Loucy (cell line): ENCODE results near the gene DLG2.

Source experiments
- H2AFZ ChIP-seq: fragments of 200-600 bp; sonication (generic); 2 replicates; pipeline ENCODE4 v1.6.0; 2016; ENCODE audit warnings: antibody characterized with exemption, mild to moderate bottlenecking, low read length, moderate library complexity
- H3F3A ChIP-seq: fragments of 200-600 bp; 2 replicates; pipeline ENCODE4 v1.6.0; 2016; ENCODE audit warnings: antibody characterized with exemption, low read depth, mild to moderate bottlenecking
- H3K27me3 ChIP-seq: fragments of 200-600 bp; sonication (generic); 2 replicates; pipeline ENCODE4 v1.6.1; 2014; ENCODE audit warnings: low read length, mild to moderate bottlenecking; ENCODE audit not compliant: insufficient read depth, poor library complexity, severe bottlenecking
- H3K36me3 ChIP-seq: fragments of 200-600 bp; sonication (generic); 2 replicates; pipeline ENCODE4 v1.6.1; 2016; ENCODE audit warnings: low read length; ENCODE audit not compliant: insufficient read depth
- H3K4me1 ChIP-seq: fragments of 200-600 bp; sonication (generic); 2 replicates; pipeline ENCODE4 v1.5.1; 2014; ENCODE audit warnings: low read length, mild to moderate bottlenecking; ENCODE audit not compliant: insufficient read depth, poor library complexity, severe bottlenecking
- H3K4me2 ChIP-seq: fragments of 200-600 bp; sonication (generic); 2 replicates; pipeline ENCODE4 v1.6.0; 2014; ENCODE audit warnings: antibody characterized with exemption, low read length, low read depth, mild to moderate bottlenecking; ENCODE audit not compliant: poor library complexity, severe bottlenecking
- H3K4me3 ChIP-seq: fragments of 200-600 bp; sonication (generic); 2 replicates; pipeline ENCODE4 v1.5.1; 2014; ENCODE audit warnings: low read length, mild to moderate bottlenecking, mixed read lengths; ENCODE audit not compliant: poor library complexity, severe bottlenecking
- H3K79me2 ChIP-seq: fragments of 200-600 bp; sonication (generic); 2 replicates; pipeline ENCODE4 v1.6.1; 2014; ENCODE audit warnings: low read length; ENCODE audit not compliant: insufficient read depth
- H3K9ac ChIP-seq: fragments of 200-600 bp; sonication (generic); 2 replicates; pipeline ENCODE4 v1.6.0; 2014; ENCODE audit warnings: mild to moderate bottlenecking, low read depth, low read length, moderate library complexity; ENCODE audit not compliant: poor library complexity, severe bottlenecking
- H3K9me2 ChIP-seq: fragments of 200-600 bp; sonication (generic); replicated peaks from 2 replicates; pipeline ENCODE4 v1.6.1; 2016; ENCODE audit warnings: low read depth, low read length, mixed read lengths
- H3K9me3 ChIP-seq: fragments of 200-600 bp; sonication (generic); 2 replicates; pipeline ENCODE4 v1.6.1; 2014; ENCODE audit warnings: mild to moderate bottlenecking, antibody characterized with exemption, low read length, low read depth; ENCODE audit not compliant: insufficient read depth
- H4K20me1 ChIP-seq: fragments of 200-600 bp; sonication (generic); 2 replicates; pipeline ENCODE4 v1.6.0; 2014; ENCODE audit warnings: antibody characterized with exemption, low read length, mild to moderate bottlenecking; ENCODE audit not compliant: insufficient read depth, poor library complexity, severe bottlenecking
- CTCF ChIP-seq: fragments of 200-600 bp; sonication (generic); conservative IDR thresholded peaks from 2 replicates; pipeline ENCODE4 v1.5.1; 2014; ENCODE audit warnings: mild to moderate bottlenecking, antibody characterized with exemption, low read length
- EZH2phosphoT487 ChIP-seq: fragments of 200-600 bp; IDR thresholded peaks from 2 replicates; pipeline ENCODE4 v1.6.1; 2018; ENCODE audit warnings: antibody characterized with exemption, mild to moderate bottlenecking, moderate library complexity, borderline replicate concordance

Gene DLG2

DNA sequence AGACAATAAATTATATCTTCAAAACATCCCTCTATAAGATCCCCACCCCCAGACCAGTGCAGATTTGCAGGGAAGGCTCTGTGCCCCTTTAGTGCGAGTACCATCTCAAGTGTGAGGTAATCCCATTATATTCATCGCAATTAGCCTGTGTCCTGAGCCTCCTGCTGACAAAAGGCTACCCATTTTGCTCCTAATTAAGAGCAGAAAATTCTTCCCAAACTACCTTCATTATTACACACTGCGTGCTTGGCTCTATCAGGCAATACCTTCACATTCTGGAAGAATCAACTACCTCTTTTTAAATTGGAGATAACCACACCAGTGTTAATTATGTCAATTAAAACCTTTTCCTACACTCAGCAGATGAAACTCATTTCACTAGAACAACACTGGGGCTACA lies 1207.5 kb downstream of the DLG2 start:
- no peak overlapping the region for H3K9ac ChIP-seq
- H2AFZ ChIP-seq, result no peak overlapping the region
- no peaks in the 10 kb centered on the region for H3F3A ChIP-seq
- no peaks in the 10 kb centered on the region for H3K4me1 ChIP-seq
- no peak overlapping the region for H3K4me2 ChIP-seq
- H3K36me3 ChIP-seq, result no peaks in the 10 kb centered on the region
- H3K9me3 ChIP-seq, result no peaks in the 10 kb centered on the region
- no peaks in the 10 kb centered on the region for H4K20me1 ChIP-seq
- TF ChIP-seq EZH2phosphoT487 (no peak), CTCF (no peak)
- H3K79me2 ChIP-seq, result no peaks in the 10 kb centered on the region
- H3K4me3 ChIP-seq, result no peak overlapping the region
- no peaks in the 10 kb centered on the region for H3K9me2 ChIP-seq
- H3K27me3 ChIP-seq, result no peaks in the 10 kb centered on the region

GRCh38 chr11:84414920-84415319 lies 1212.2 kb downstream of the DLG2 start:
- no peak overlapping the region for H3K4me3 ChIP-seq
- no peaks in the 10 kb centered on the region for H3K4me1 ChIP-seq
- no peaks in the 10 kb centered on the region for H3F3A ChIP-seq
- no peaks in the 10 kb centered on the region for H3K27me3 ChIP-seq
- no peak overlapping the region for H2AFZ ChIP-seq
- no peaks in the 10 kb centered on the region for H3K9me3 ChIP-seq
- TF ChIP-seq EZH2phosphoT487, result no peak
- no peak for TF ChIP-seq CTCF
- H3K36me3 ChIP-seq, result no peaks in the 10 kb centered on the region
- no peak overlapping the region for H3K4me2 ChIP-seq
- no peak overlapping the region for H3K9ac ChIP-seq
- H3K79me2 ChIP-seq, result no peaks in the 10 kb centered on the region
- H3K9me2 ChIP-seq, result no peaks in the 10 kb centered on the region
- no peaks in the 10 kb centered on the region for H4K20me1 ChIP-seq

DNA sequence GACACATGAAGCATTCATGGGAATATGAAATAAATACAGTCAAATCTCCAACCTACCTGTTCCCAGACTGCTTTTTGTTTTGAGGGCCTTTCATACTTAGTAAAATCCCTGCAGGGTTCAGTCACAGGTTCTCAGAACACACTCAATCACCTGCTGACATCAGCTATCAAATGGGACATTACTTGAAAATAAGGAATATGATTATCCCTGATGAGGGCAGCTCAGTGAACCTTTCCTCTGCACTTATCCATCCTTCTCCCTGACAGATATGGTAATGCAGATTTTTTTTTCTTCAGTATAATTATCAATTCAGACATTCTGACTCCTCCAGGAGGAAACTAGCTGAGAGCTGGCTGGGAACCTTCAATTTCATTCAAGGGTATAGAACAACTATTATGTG lies 1213.6 kb downstream of the DLG2 start:
- H3K4me3 ChIP-seq, result no peak overlapping the region

More for the DNA sequence above, 1213.6 kb downstream of the DLG2 start:
- Histone ChIP-seq H3K27me3 (no peaks in the 10 kb centered on the region), H3K9me2 (no peaks in the 10 kb centered on the region), H3K4me1 (no peaks in the 10 kb centered on the region), H3K36me3 (no peaks in the 10 kb centered on the region), H4K20me1 (no peaks in the 10 kb centered on the region), H3K4me2 (no peak overlapping the region), H3K9me3 (no peaks in the 10 kb centered on the region), H2AFZ (no peak overlapping the region), H3F3A (no peaks in the 10 kb centered on the region), H3K79me2 (no peaks in the 10 kb centered on the region), H3K9ac (no peak overlapping the region)
- no peak for TF ChIP-seq EZH2phosphoT487
- TF ChIP-seq CTCF, result no peak
